ENCODE data around the gene CACNA1A.

The CACNA1A gene

GRCh38 chr19:13356686-13357280 lies 149.5 kb downstream of the CACNA1A start:
- no peak for DNase-seq

- no peak for DNase-seq
Measured at GRCh38 chr19:13356185-13356584, 150.1 kb downstream of the CACNA1A start.

GRCh38 chr19:13355356-13355755 lies 150.9 kb downstream of the CACNA1A start:
- DNase-seq, result no peak

- DNase-seq, result no peak
Measured at GRCh38 chr19:13353625-13354024, 152.7 kb downstream of the CACNA1A start.

- DNase-seq, result no peak
Measured at GRCh38 chr19:13350759-13351158, 155.5 kb downstream of the CACNA1A start.

GRCh38 chr19:13350072-13350471 lies 156.2 kb downstream of the CACNA1A start:
- no peak for DNase-seq

GRCh38 chr19:13347367-13347766 lies 158.9 kb downstream of the CACNA1A start:
- DNase-seq, result peak; percentile 91

- no peak for DNase-seq
Measured at GRCh38 chr19:13343514-13343913, 162.8 kb downstream of the CACNA1A start.

- DNase-seq, result no peak
Measured at GRCh38 chr19:13342672-13343071, 163.6 kb downstream of the CACNA1A start.

GRCh38 chr19:13339869-13340268 lies 166.4 kb downstream of the CACNA1A start:
- DNase-seq, result peak; percentile 32

- no peak for DNase-seq
Measured at GRCh38 chr19:13337181-13337580, 169.1 kb downstream of the CACNA1A start.

GRCh38 chr19:13334801-13335481 lies 171.3 kb downstream of the CACNA1A start:
- DNase-seq, result no peak

- no peak for DNase-seq
Measured at GRCh38 chr19:13330285-13330684, 176.0 kb downstream of the CACNA1A start.

GRCh38 chr19:13329766-13330165 lies 176.5 kb downstream of the CACNA1A start:
- DNase-seq, result no peak

- DNase-seq, result no peak
Measured at GRCh38 chr19:13328241-13328640, 178.0 kb downstream of the CACNA1A start.

GRCh38 chr19:13319526-13319925 lies 186.8 kb downstream of the CACNA1A start:
- no peak for DNase-seq

GRCh38 chr19:13318190-13318589 lies 188.1 kb downstream of the CACNA1A start:
- peak; percentile 10 for DNase-seq

- no peak for DNase-seq
Measured at GRCh38 chr19:13315495-13315894, 190.8 kb downstream of the CACNA1A start.

GRCh38 chr19:13314761-13315160 lies 191.5 kb downstream of the CACNA1A start:
- no peak for DNase-seq

- DNase-seq, result no peak
Measured at GRCh38 chr19:13313875-13314274, 192.4 kb downstream of the CACNA1A start.

GRCh38 chr19:13309864-13310263 lies 196.4 kb downstream of the CACNA1A start:
- no peak for DNase-seq

- no peak for DNase-seq
Measured at GRCh38 chr19:13303381-13304129, 202.7 kb downstream of the CACNA1A start.

GRCh38 chr19:13302526-13303270 lies 203.6 kb downstream of the CACNA1A start:
- peak; percentile 47 for DNase-seq

Data from NCI-H2171 treated with DMSO at 0.1 percent for 48 hours (cell line).